ENCODE results near the gene CEBPE. TPM values are rescaled to one million over a fixed set of nuclear protein-coding genes. Genes with fewer than 3 reads are reported as not detected.

Gene CEBPE
- total and polyA plus RNA-seq, 7 donors = 0.28 to 0.68 TPM; not detected in 5

- peaks cover 0 to 21% (median 12%) of the 10 kb centered on the region in 4 donors for H3K36me3 ChIP-seq
- 84 to 86% methylated on average over 10 of the region's 10 CpGs for WGBS, 2 donors
Measured at GRCh38 chr14:23101986-23102625, 16.9 kb downstream of the CEBPE start.

GRCh38 chr14:23101213-23101970, 17.7 kb downstream of the CEBPE start:
- no peak overlapping the region for H3K4me3 ChIP-seq
- intact Hi-C loops (cut with DNase I) = no loop called here
- H3K9me3 ChIP-seq = no peaks in the 10 kb centered on the region
- DNase-seq = no peak
- TF ChIP-seq POLR2A (IDR thresholded peaks at IDR 0.05) (no peak), EP300 (IDR thresholded peaks at IDR 0.05) (no peak), CTCF (IDR thresholded peaks at IDR 0.05) (no peak), POLR2AphosphoS5 (IDR thresholded peaks at IDR 0.05) (no peak)
- H3K27me3 ChIP-seq = no peaks in the 10 kb centered on the region
- 87 to 89% methylated on average over 6 of the region's 6 CpGs for WGBS, 2 donors
- H3K4me1 ChIP-seq = peaks cover 0 to 29% (median 25%) of the 10 kb centered on the region in 4 donors
- H3K27ac ChIP-seq = no peak overlapping the region
- H3K36me3 ChIP-seq = peaks cover 0 to 21% (median 12%) of the 10 kb centered on the region in 4 donors

More at GRCh38 chr14:23101986-23102625, 16.9 kb downstream of the CEBPE start:
- Histone ChIP-seq H3K27ac (no peak overlapping the region), H3K4me3 (no peak overlapping the region), H3K4me1 (peaks cover 0 to 22% (median 18%) of the 10 kb centered on the region in 4 donors), H3K9me3 (no peaks in the 10 kb centered on the region), H3K27me3 (no peaks in the 10 kb centered on the region)
- intact Hi-C loops (cut with DNase I) = no loop called here
- TF ChIP-seq CTCF (IDR thresholded peaks at IDR 0.05) (no peak), EP300 (IDR thresholded peaks at IDR 0.05) (no peak), POLR2A (IDR thresholded peaks at IDR 0.05) (no peak), POLR2AphosphoS5 (IDR thresholded peaks at IDR 0.05) (no peak)
- DNase-seq = no peak

GRCh38 chr14:23099212-23099861, 19.7 kb downstream of the CEBPE start:
- DNase-seq = no peak
- Histone ChIP-seq H3K36me3 (peaks cover 0 to 21% (median 12%) of the 10 kb centered on the region in 4 donors), H3K27ac (peak overlapping the region in 1 of 4 donors; percentile 21), H3K9me3 (no peaks in the 10 kb centered on the region), H3K27me3 (no peaks in the 10 kb centered on the region), H3K4me3 (no peak overlapping the region), H3K4me1 (peaks cover 0 to 26% (median 18%) of the 10 kb centered on the region in 4 donors)
- intact Hi-C loops (cut with DNase I) = loop anchor here (5.0 to 10.0 kb wide), 3 partner anchors 205 to 455 kb away; partner anchors contain the start of genes BCL2L2, LRP10, PPP1R3E and THTPA
- 93 to 94% methylated on average over 10 of the region's 10 CpGs for WGBS, 2 donors
- TF ChIP-seq POLR2A (IDR thresholded peaks at IDR 0.05) (no peak), CTCF (IDR thresholded peaks at IDR 0.05) (no peak), POLR2AphosphoS5 (IDR thresholded peaks at IDR 0.05) (no peak), EP300 (IDR thresholded peaks at IDR 0.05) (no peak)

- TF ChIP-seq POLR2AphosphoS5 (IDR thresholded peaks at IDR 0.05) (no peak), CTCF (IDR thresholded peaks at IDR 0.05) (no peak), POLR2A (IDR thresholded peaks at IDR 0.05) (no peak), EP300 (IDR thresholded peaks at IDR 0.05) (no peak)
- 88 to 89% methylated on average over 7 of the region's 7 CpGs for WGBS, 2 donors
- intact Hi-C loops (cut with DNase I) = loop anchor here (5.0 to 10.0 kb wide), 3 partner anchors 207 to 457 kb away; partner anchors contain the start of genes BCL2L2, LRP10, PPP1R3E and THTPA
- peak overlapping the region in 1 of 4 donors; percentile 11 for H3K27ac ChIP-seq
- DNase-seq = no peak
- peaks cover 0 to 25% (median 12%) of the 10 kb centered on the region in 4 donors for H3K36me3 ChIP-seq
- H3K4me3 ChIP-seq = no peak overlapping the region
- H3K27me3 ChIP-seq = no peaks in the 10 kb centered on the region
- peaks cover 0 to 39% (median 30%) of the 10 kb centered on the region in 4 donors for H3K4me1 ChIP-seq
- H3K9me3 ChIP-seq = no peaks in the 10 kb centered on the region
Measured at GRCh38 chr14:23097786-23098185, 21.3 kb downstream of the CEBPE start.

Data from sigmoid colon (tissue), 7 donors.